Spinal cord (tissue), 10 donors: ENCODE data around the gene CELF5. TPM values are rescaled to one million over a fixed set of nuclear protein-coding genes. Genes with fewer than 3 reads are reported as not detected.
A peak's percentile ranks its signal among the peaks of the same experiment; 100 is the strongest.
"Not testable (repeated sequence)": the region's sequence is repeated elsewhere in the genome, so short reads cannot be mapped to it uniquely, and the experiment has no call there.

Experiments
- DNase-seq, 6 donors: peaks; one replicate each; pipeline versions ENCODE4 v3.0.0 to v3.0.0-alpha.2; 2013 to 2015; ENCODE audit warnings: low spot score in 6 of 6, low read depth in 4 of 6
- H3K27ac ChIP-seq: one replicate; pipeline ENCODE4 v1.5.1; 2013; ENCODE audit warnings: low read depth, low read length, control low read depth
- H3K27me3 ChIP-seq: one replicate; pipeline ENCODE4 v1.6.1; 2013; ENCODE audit warnings: low read length; ENCODE audit not compliant: control insufficient read depth, insufficient read depth
- H3K36me3 ChIP-seq: one replicate; pipeline ENCODE4 v1.6.1; 2013; ENCODE audit warnings: low read length; ENCODE audit not compliant: control insufficient read depth, insufficient read depth
- H3K4me1 ChIP-seq: one replicate; pipeline ENCODE4 v1.6.1; 2013; ENCODE audit warnings: low read length; ENCODE audit not compliant: control insufficient read depth, insufficient read depth
- H3K4me3 ChIP-seq: one replicate; pipeline ENCODE4 v1.5.1; 2013; ENCODE audit warnings: low read depth, low read length, control low read depth
- H3K9me3 ChIP-seq: one replicate; pipeline ENCODE4 v1.6.1; 2013; ENCODE audit warnings: low read length; ENCODE audit not compliant: control insufficient read depth, insufficient read depth
- WGBS: methylation state at CpG from one replicate; pipeline ENCODE4 v1.1.5; 2013; ENCODE audit warnings: missing lambda C conversion rate; ENCODE audit not compliant: insufficient coverage; 5-methylcytosine and 5-hydroxymethylcytosine counted together
- polyA plus RNA-seq, 2 donors: library from polyadenylated mRNA; unstranded; fragments of 120-200 nt; gene quantifications; one replicate each; pipeline ENCODE4 v1.2.1, GENCODE V29; 2013; ENCODE audit not compliant: insufficient read length in 2 of 2
- total RNA-seq, 2 donors: library from RNA; depleted of rRNA in 1 of 2; stranded (reverse); fragments of 120-200 nt in 1 of 2; fragments of >200 nt in 1 of 2; gene quantifications; one replicate each; pipeline versions ENCODE4 v1.2.3 to v1.2.4, GENCODE V29; 2013 to 2014
- donor health status: healthy.

Gene CELF5
- total and polyA plus RNA-seq, 4 donors, result 12.7 to 85.8 (median 50.4) TPM

GRCh38 chr19:3285647-3286176, 61.3 kb downstream of the CELF5 start:
- H3K27ac ChIP-seq, result no peak overlapping the region
- peak in 2 of 6 donors; percentile 24 to 32 for DNase-seq
- H3K4me1 ChIP-seq, result peaks cover 5% of the 10 kb centered on the region
- no peak overlapping the region for H3K4me3 ChIP-seq
- no peaks in the 10 kb centered on the region for H3K9me3 ChIP-seq
- peaks cover 43% of the 10 kb centered on the region for H3K36me3 ChIP-seq
- peaks cover 10% of the 10 kb centered on the region for H3K27me3 ChIP-seq
- WGBS, result 8% methylated on average over 30 of the region's 40 CpGs

GRCh38 chr19:3287814-3288213, 63.4 kb downstream of the CELF5 start:
- Histone ChIP-seq H3K27me3 (peaks cover 10% of the 10 kb centered on the region), H3K27ac (no peak overlapping the region), H3K4me1 (peaks cover 5% of the 10 kb centered on the region), H3K4me3 (no peak overlapping the region), H3K9me3 (no peaks in the 10 kb centered on the region), H3K36me3 (peaks cover 32% of the 10 kb centered on the region)
- DNase-seq, result no peak
- WGBS, result 69% methylated on average over 7 of the region's 11 CpGs

- H3K9me3 ChIP-seq, H3K27ac ChIP-seq, DNase-seq, H3K4me1 ChIP-seq, H3K4me3 ChIP-seq: not testable (repeated sequence)
- peaks cover 35% of the 10 kb centered on the region for H3K36me3 ChIP-seq
- H3K27me3 ChIP-seq, result peaks cover 10% of the 10 kb centered on the region
- WGBS, result 100% methylated on average over 3 of the region's 5 CpGs
Measured at GRCh38 chr19:3288437-3288836, 64.0 kb downstream of the CELF5 start.

- WGBS, result 48% methylated on average over 15 of the region's 23 CpGs
- peaks cover 38% of the 10 kb centered on the region for H3K36me3 ChIP-seq
- DNase-seq, result no peak
- peaks cover 3% of the 10 kb centered on the region for H3K27me3 ChIP-seq
- H3K27ac ChIP-seq, result no peak overlapping the region
- H3K4me1 ChIP-seq, result no peaks in the 10 kb centered on the region
- H3K4me3 ChIP-seq, result no peak overlapping the region
- no peaks in the 10 kb centered on the region for H3K9me3 ChIP-seq
Measured at GRCh38 chr19:3289971-3290569, 65.6 kb downstream of the CELF5 start.

- 84% methylated on average over 2 of the region's 6 CpGs for WGBS
- H3K9me3 ChIP-seq, H3K27me3 ChIP-seq, H3K27ac ChIP-seq, H3K4me1 ChIP-seq, H3K4me3 ChIP-seq, DNase-seq: not testable (repeated sequence)
- peaks cover 42% of the 10 kb centered on the region for H3K36me3 ChIP-seq
Measured at GRCh38 chr19:3290858-3291257, 66.4 kb downstream of the CELF5 start.

- H3K4me1 ChIP-seq, result no peaks in the 10 kb centered on the region
- H3K27me3 ChIP-seq, result peaks cover 3% of the 10 kb centered on the region
- no peak overlapping the region for H3K27ac ChIP-seq
- H3K36me3 ChIP-seq, result peaks cover 39% of the 10 kb centered on the region
- DNase-seq, result no peak
- H3K9me3 ChIP-seq, result no peaks in the 10 kb centered on the region
- no peak overlapping the region for H3K4me3 ChIP-seq
- 98% methylated on average over 5 of the region's 5 CpGs for WGBS
Measured at GRCh38 chr19:3291644-3292043, 67.2 kb downstream of the CELF5 start.

- DNase-seq, result no peak
- no peaks in the 10 kb centered on the region for H3K4me1 ChIP-seq
- no peak overlapping the region for H3K4me3 ChIP-seq
- 91% methylated on average over 19 of the region's 23 CpGs for WGBS
- H3K27me3 ChIP-seq, result peaks cover 3% of the 10 kb centered on the region
- no peak overlapping the region for H3K27ac ChIP-seq
- H3K9me3 ChIP-seq, result no peaks in the 10 kb centered on the region
- H3K36me3 ChIP-seq, result peaks cover 39% of the 10 kb centered on the region
Measured at GRCh38 chr19:3292958-3293529, 68.6 kb downstream of the CELF5 start.

- Histone ChIP-seq H3K36me3 (peaks cover 39% of the 10 kb centered on the region), H3K27ac (no peak overlapping the region), H3K27me3 (peaks cover 3% of the 10 kb centered on the region), H3K9me3 (no peaks in the 10 kb centered on the region), H3K4me1 (no peaks in the 10 kb centered on the region), H3K4me3 (no peak overlapping the region)
- DNase-seq, result no peak
- WGBS, result 96% methylated on average over 4 of the region's 9 CpGs
Measured at GRCh38 chr19:3293560-3293959, 69.1 kb downstream of the CELF5 start.

- Histone ChIP-seq H3K27me3 (peaks cover 3% of the 10 kb centered on the region), H3K4me1 (no peaks in the 10 kb centered on the region), H3K4me3 (no peak overlapping the region), H3K9me3 (no peaks in the 10 kb centered on the region), H3K27ac (no peak overlapping the region), H3K36me3 (peaks cover 39% of the 10 kb centered on the region)
- WGBS, result 91% methylated on average over 17 of the region's 20 CpGs
- no peak for DNase-seq
Measured at GRCh38 chr19:3294080-3294850, 69.8 kb downstream of the CELF5 start.
